WI38 (cell line): Measurements from ENCODE around the gene DUSP19.
A peak's percentile ranks its signal among the peaks of the same experiment; 100 is the strongest.

ENCODE experiments used
- H3K4me3 ChIP-seq: 2 replicates; pipeline ENCODE4 v1.5.1; 2011; ENCODE audit warnings: low read depth, mild to moderate bottlenecking, control low read depth, low read length
- TF ChIP-seq, protein P1 (sequence below): IDR thresholded peaks from 2 replicates; pipeline ENCODE4 v1.5.1; 2012; ENCODE audit warnings: low read depth, mild to moderate bottlenecking, control low read depth, low read length

The DUSP19 gene

DNA sequence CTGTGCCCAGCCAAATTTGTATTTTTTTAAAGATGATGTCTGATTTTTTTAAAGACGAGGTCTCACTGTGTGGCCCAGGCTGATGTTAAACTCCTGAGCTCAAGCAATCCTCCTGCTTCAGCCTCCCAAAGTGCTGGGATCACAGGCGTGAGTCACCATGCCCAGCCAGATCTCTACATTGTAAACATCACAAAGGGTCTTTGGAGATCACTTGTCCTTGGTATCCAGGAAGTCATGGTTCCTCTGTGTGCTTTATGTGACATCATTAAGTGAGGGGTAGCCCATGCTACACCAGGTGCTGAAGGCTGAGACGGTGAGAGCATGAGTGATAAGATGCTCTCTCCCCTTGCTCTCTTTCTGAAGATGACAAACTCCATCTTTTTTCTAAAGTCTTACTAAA lies 38.7 kb downstream of the DUSP19 start:
- no peak overlapping the region for H3K4me3 ChIP-seq
- TF ChIP-seq, protein P1, sequence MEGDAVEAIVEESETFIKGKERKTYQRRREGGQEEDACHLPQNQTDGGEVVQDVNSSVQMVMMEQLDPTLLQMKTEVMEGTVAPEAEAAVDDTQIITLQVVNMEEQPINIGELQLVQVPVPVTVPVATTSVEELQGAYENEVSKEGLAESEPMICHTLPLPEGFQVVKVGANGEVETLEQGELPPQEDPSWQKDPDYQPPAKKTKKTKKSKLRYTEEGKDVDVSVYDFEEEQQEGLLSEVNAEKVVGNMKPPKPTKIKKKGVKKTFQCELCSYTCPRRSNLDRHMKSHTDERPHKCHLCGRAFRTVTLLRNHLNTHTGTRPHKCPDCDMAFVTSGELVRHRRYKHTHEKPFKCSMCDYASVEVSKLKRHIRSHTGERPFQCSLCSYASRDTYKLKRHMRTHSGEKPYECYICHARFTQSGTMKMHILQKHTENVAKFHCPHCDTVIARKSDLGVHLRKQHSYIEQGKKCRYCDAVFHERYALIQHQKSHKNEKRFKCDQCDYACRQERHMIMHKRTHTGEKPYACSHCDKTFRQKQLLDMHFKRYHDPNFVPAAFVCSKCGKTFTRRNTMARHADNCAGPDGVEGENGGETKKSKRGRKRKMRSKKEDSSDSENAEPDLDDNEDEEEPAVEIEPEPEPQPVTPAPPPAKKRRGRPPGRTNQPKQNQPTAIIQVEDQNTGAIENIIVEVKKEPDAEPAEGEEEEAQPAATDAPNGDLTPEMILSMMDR = no peak

DNA sequence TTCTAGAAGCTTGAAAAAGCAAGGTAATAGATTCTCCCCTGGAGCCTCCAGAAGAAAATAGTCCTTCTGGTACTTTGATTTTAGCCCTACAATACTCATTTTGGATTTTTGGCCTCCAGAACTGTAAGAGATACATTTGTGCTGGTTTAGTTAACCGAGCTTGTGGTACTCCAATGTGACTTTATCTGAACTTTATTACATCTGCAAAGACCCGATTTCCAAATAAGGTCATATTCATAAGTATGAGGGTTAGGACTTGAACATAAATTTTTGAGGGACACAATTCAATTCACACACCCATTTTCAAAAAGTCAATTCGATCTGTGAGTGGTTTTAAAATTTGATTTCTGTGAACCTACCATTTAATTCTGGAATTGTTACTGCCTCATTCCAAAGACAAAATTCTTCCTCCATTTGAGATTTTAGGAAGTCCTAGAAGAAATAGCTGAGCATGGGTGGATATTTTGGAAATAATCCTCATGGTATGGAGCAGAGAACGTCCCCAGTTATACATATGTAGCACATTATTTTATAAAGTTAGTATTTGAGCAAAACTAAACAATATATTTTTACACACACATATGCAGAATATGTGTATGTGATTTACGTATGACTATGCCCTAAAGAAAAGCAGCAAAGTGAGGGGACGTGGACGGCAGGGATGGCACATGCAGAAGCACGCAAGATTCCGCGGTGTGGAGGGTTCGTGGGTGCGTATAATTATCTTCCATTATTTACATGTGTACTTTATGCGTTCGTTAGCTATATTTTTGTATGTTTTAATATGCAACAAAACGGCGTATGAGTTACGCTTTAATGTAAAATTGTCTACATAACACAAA lies 44.8 kb downstream of the DUSP19 start:
- H3K4me3 ChIP-seq = peak overlapping the region; percentile 95
- TF ChIP-seq, protein P1 = no peak

- peak overlapping the region; percentile 95 for H3K4me3 ChIP-seq
- TF ChIP-seq, protein P1 = no peak
These were observed 45.3 kb downstream of the DUSP19 start for GRCh38 chr2:183123959-183124221.

DNA sequence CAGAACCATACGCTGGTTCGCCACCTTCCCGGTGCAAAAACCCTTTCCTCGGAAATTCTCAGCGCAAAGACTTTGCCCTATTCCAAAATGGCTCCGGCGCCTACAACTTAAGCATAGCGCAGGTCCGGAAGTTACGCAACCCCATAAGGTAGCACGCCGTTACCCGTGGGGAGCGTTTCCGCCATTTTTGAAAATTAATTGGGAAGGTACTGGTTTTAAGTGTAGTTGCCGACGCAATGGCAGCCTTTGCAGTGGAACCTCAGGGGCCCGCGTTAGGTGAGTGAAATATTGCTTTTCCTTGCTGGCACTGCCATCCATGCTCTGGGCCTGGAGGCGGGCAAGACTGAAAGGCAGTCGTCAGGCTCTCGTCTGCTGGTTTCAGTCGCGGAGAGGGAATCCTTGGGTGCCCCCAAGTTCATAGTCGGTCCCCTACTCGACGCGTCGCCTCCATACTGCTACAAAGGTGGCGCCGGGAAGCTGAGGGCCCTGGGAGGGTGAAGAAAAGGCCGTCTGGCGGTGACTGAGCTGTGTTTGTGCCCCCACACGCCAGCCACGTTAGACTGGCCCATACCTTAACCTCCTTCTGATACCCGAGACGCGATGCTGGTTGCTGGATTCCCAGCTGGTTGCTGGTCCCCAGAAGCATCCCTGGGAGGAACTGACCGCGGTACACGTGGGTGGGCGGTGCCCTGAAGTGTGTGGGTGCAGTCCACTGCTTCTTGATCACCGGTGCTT lies 45.8 kb downstream of the DUSP19 start, which contains the start of gene NUP35:
NUP35 (plus strand) TSS at position 222 of the 735 bp plus-strand sequence; CDS start at position 237, 15 bp downstream.
- peak within 1 kb of the TSS; percentile 95 for H3K4me3 ChIP-seq
- TF ChIP-seq, protein P1 = no peak

- H3K4me3 ChIP-seq = peak overlapping the region; percentile 95
- TF ChIP-seq, protein P1 = no peak
These were observed 46.4 kb downstream of the DUSP19 start for GRCh38 chr2:183124957-183125255.

GRCh38 chr2:183125659-183126341 lies 47.3 kb downstream of the DUSP19 start:
- peak overlapping the region; percentile 95; the same call in 1 of the 2 replicates for H3K4me3 ChIP-seq
- TF ChIP-seq, protein P1 = no peak

GRCh38 chr2:183126635-183127034 lies 48.1 kb downstream of the DUSP19 start:
- TF ChIP-seq, protein P1 = no peak
- H3K4me3 ChIP-seq = no peak overlapping the region
